OCI-LY1 (cell line): ENCODE data around the gene FRMD4A.

Source experiments
- CTCF ChIP-seq: fragments of 200-600 bp; sonication (generic), shearing (Covaris generic); IDR thresholded peaks from 2 replicates; pipeline ENCODE4 v1.5.1; 2017; ENCODE audit warnings: mild to moderate bottlenecking, antibody characterized with exemption, low read length, moderate library complexity, mixed read lengths
- EZH2 ChIP-seq: fragments of 200-600 bp; sonication (generic), shearing (Covaris generic); IDR thresholded peaks from 2 replicates; pipeline ENCODE4 v1.8.0; 2017; ENCODE audit warnings: borderline replicate concordance, mixed run types, mild to moderate bottlenecking, antibody characterized with exemption, low read length, moderate library complexity, mixed read lengths

- no peak for TF ChIP-seq CTCF
- no peak for TF ChIP-seq EZH2
Observed at GRCh38 chr10:14225379-14225778, 105.3 kb downstream of the FRMD4A start.
